Panc1 (cell line): ENCODE results near the gene PGM3. TPM values are rescaled to one million over a fixed set of nuclear protein-coding genes. Genes with fewer than 3 reads are reported as not detected.

Experiments
- ATAC-seq: fragments of 200-7000 bp; cut with Tn5 transposase; 2 replicates; pipeline ENCODE4 v1.9.1; 2020; ENCODE audit warnings: mild to moderate bottlenecking, moderate library complexity
- BruUV-seq: library from RNA; stranded (reverse); fragments of 400-500 nt; replicated peaks from 2 replicates; lab custom pipeline; 2021; lab: Mats Ljungman, UMichigan
- CTCF ChIA-PET: fragments of 300-600 bp; sonication (Branson Sonifier 250); formaldehyde crosslinking; loops from one replicate; lab custom pipeline; 2022; ENCODE audit warnings: antibody characterized with exemption; lab: Charles Lee
- POLR2A ChIA-PET: fragments of 300-600 bp; sonication (Branson Sonifier 250); formaldehyde crosslinking; loops from one replicate; lab custom pipeline; 2022; ENCODE audit warnings: antibody characterized with exemption; lab: Charles Lee
- DNase-seq: peaks from one replicate; pipeline ENCODE4 v3.0.0-alpha.2; 2010; ENCODE audit warnings: low read depth, low spot score
- H3K27ac ChIP-seq: 2 replicates; pipeline ENCODE4 v1.5.1; 2011; ENCODE audit warnings: mild to moderate bottlenecking, low read length, inconsistent platforms
- H3K27me3 ChIP-seq: fragments of 200-500 bp; sonication (Bioruptor generic); 2 replicates; pipeline ENCODE4 v1.6.0; 2014; ENCODE audit warnings: low read length, inconsistent platforms; ENCODE audit not compliant: control insufficient read depth, insufficient read depth
- H3K36me3 ChIP-seq: fragments of 200-500 bp; sonication (Bioruptor generic); 2 replicates; pipeline ENCODE4 v1.5.1; 2014; ENCODE audit warnings: inconsistent platforms, mild to moderate bottlenecking, low read length, moderate library complexity; ENCODE audit not compliant: control insufficient read depth, insufficient read depth
- H3K4me1 ChIP-seq: 2 replicates; pipeline ENCODE4 v1.5.1; 2011; ENCODE audit warnings: inconsistent platforms, mild to moderate bottlenecking, low read length, moderate library complexity; ENCODE audit not compliant: control insufficient read depth, insufficient read depth
- H3K4me3 ChIP-seq, 2 experiments: 2 replicates each; pipeline ENCODE4 v1.5.1; 2011 to 2012; ENCODE audit warnings: low read depth in 2 of 2, low read length in 2 of 2, mild to moderate bottlenecking in 2 of 2, inconsistent platforms in 1 of 2, moderate library complexity in 1 of 2
- H3K9me3 ChIP-seq: fragments of 200-500 bp; sonication (Bioruptor generic); 2 replicates; pipeline ENCODE4 v1.5.1; 2014; ENCODE audit warnings: low read depth, mild to moderate bottlenecking, inconsistent platforms, low read length, moderate library complexity; ENCODE audit not compliant: control insufficient read depth, insufficient read depth
- CTCF ChIP-seq: fragments of 450-650 bp; IDR thresholded peaks from 2 replicates; pipeline ENCODE4 v1.5.1; 2017; ENCODE audit warnings: mild to moderate bottlenecking
- POLR2AphosphoS5 ChIP-seq: IDR thresholded peaks from 2 replicates; pipeline ENCODE4 v1.6.1; 2012; ENCODE audit warnings: mild to moderate bottlenecking, low read depth, low read length, moderate library complexity
- REST ChIP-seq, 2 experiments: IDR thresholded peaks; 2 replicates each; pipeline ENCODE4 v1.6.1; 2011 to 2012; ENCODE audit warnings: low read depth in 2 of 2, control low read depth in 1 of 2, low read length in 1 of 2, mild to moderate bottlenecking in 1 of 2, moderate library complexity in 1 of 2; ENCODE audit not compliant: insufficient read depth in 1 of 2
- SIN3A ChIP-seq: IDR thresholded peaks from 2 replicates; pipeline ENCODE4 v1.6.1; 2012; ENCODE audit warnings: low read depth, mild to moderate bottlenecking, low read length, moderate library complexity, borderline replicate concordance; ENCODE audit not compliant: insufficient read depth
- TCF7L2 ChIP-seq: IDR thresholded peaks from 2 replicates; pipeline ENCODE4 v1.6.1; 2011; ENCODE audit warnings: mild to moderate bottlenecking, low read depth, low read length, inconsistent platforms
- in situ Hi-C: cut with HindIII; loops from 2 replicates; pipeline ENCODE4 v1.10.0; 2016; ENCODE audit warnings: low sequenced_read_pairs, low pct_unique_long_range_greater_than_20kb
- intact Hi-C: fragments of 100-400 bp; cut with micrococcal nuclease; formaldehyde crosslinking; loops from one replicate; pipeline ENCODE4 v1.10.0; 2022; ENCODE audit not compliant: unreplicated experiment
- total RNA-seq: library from RNA; stranded (reverse); gene quantifications from one replicate; pipeline ENCODE4 v1.2.1, GENCODE V29; 2021; ENCODE audit not compliant: unreplicated experiment

PGM3 gene
- total RNA-seq, 1 experiment from 2014 or later: 55.2 TPM

GRCh38 chr6:83151114-83151513 lies 42.0 kb downstream of the PGM3 start:
- Histone ChIP-seq H3K27ac (no peak overlapping the region), H3K36me3 (no peaks in the 10 kb centered on the region), H3K9me3 (no peaks in the 10 kb centered on the region), H3K4me1 (no peaks in the 10 kb centered on the region), H3K27me3 (no peaks in the 10 kb centered on the region), H3K4me3 (no peak overlapping the region)
- CTCF ChIA-PET: no interaction called here
- no TSS peak for BruUV-seq
- intact Hi-C loops: no loop called here
- DNase-seq (no peak), ATAC-seq (no peak)
- no peak for TF ChIP-seq REST (IDR thresholded peaks at IDR 0.05; ENCODE audit: insufficient read depth in 1 of 2, low read depth in 2 of 2, low read length in 1 of 2)
- TF ChIP-seq POLR2AphosphoS5: no peak
- no peak for TF ChIP-seq TCF7L2
- TF ChIP-seq SIN3A: no peak
- TF ChIP-seq CTCF: no peak
- in situ Hi-C loops: no loop called here
- POLR2A ChIA-PET: no interaction called here

GRCh38 chr6:83138758-83139157 lies 54.3 kb downstream of the PGM3 start:
- H3K27me3 ChIP-seq: no peaks in the 10 kb centered on the region
- intact Hi-C loops: no loop called here
- no peaks in the 10 kb centered on the region for H3K9me3 ChIP-seq
- H3K36me3 ChIP-seq: 0 out of 2 replicates have a peak, but pooled peaks cover 2% of the 10 kb centered on the region
- in situ Hi-C loops: no loop called here
- ChIA-PET CTCF (no interaction called here), POLR2A (no interaction called here)
- no peak for ATAC-seq
- DNase-seq: no peak
- no peak for TF ChIP-seq REST (IDR thresholded peaks at IDR 0.05; ENCODE audit: insufficient read depth in 1 of 2, low read depth in 2 of 2, low read length in 1 of 2)
- no peak for TF ChIP-seq CTCF
- no peak for TF ChIP-seq SIN3A
- no peak for TF ChIP-seq TCF7L2
- TF ChIP-seq POLR2AphosphoS5: no peak
- no TSS peak for BruUV-seq
- H3K27ac ChIP-seq: no peak overlapping the region
- no peaks in the 10 kb centered on the region for H3K4me1 ChIP-seq
- no peak overlapping the region for H3K4me3 ChIP-seq
